ENCODE results near the gene GRAMD1C.

The GRAMD1C gene

GRCh38 chr3:113966172-113966571 lies 127.6 kb downstream of the GRAMD1C start:
- TF ChIP-seq CTCF (IDR thresholded peaks at IDR 0.05; ENCODE audit: low read depth, low read length, missing control alignments), result no peak
- no peak for DNase-seq (ENCODE audit: low read depth)
- no peak overlapping the region for H3K4me3 ChIP-seq (ENCODE audit: low read depth, low read length)

- H3K4me3 ChIP-seq (ENCODE audit: low read depth, low read length), result no peak overlapping the region
- DNase-seq (ENCODE audit: low read depth), result no peak
- no peak for TF ChIP-seq CTCF (IDR thresholded peaks at IDR 0.05; ENCODE audit: low read depth, low read length, missing control alignments)
These were observed 130.4 kb downstream of the GRAMD1C start for GRCh38 chr3:113968986-113969385.

GRCh38 chr3:113977822-113978221 lies 139.2 kb downstream of the GRAMD1C start:
- DNase-seq (ENCODE audit: low read depth), result no peak
- TF ChIP-seq CTCF (IDR thresholded peaks at IDR 0.05; ENCODE audit: low read depth, low read length, missing control alignments), result no peak
- H3K4me3 ChIP-seq (ENCODE audit: low read depth, low read length), result no peak overlapping the region

- TF ChIP-seq CTCF (IDR thresholded peaks at IDR 0.05; ENCODE audit: low read depth, low read length, missing control alignments), result no peak
- no peak overlapping the region for H3K4me3 ChIP-seq (ENCODE audit: low read depth, low read length)
- no peak for DNase-seq (ENCODE audit: low read depth)
These were observed 141.3 kb downstream of the GRAMD1C start for GRCh38 chr3:113979916-113980315.

- H3K4me3 ChIP-seq (ENCODE audit: low read depth, low read length), result no peak overlapping the region
- no peak for TF ChIP-seq CTCF (IDR thresholded peaks at IDR 0.05; ENCODE audit: low read depth, low read length, missing control alignments)
- DNase-seq (ENCODE audit: low read depth), result no peak
These were observed 143.2 kb downstream of the GRAMD1C start for GRCh38 chr3:113981803-113982202.

GRCh38 chr3:113983544-113983943 lies 145.0 kb downstream of the GRAMD1C start:
- no peak for DNase-seq (ENCODE audit: low read depth)
- TF ChIP-seq CTCF (IDR thresholded peaks at IDR 0.05; ENCODE audit: low read depth, low read length, missing control alignments), result no peak
- H3K4me3 ChIP-seq (ENCODE audit: low read depth, low read length), result no peak overlapping the region

GRCh38 chr3:113985541-113985940 lies 147.0 kb downstream of the GRAMD1C start:
- DNase-seq (ENCODE audit: low read depth), result no peak
- H3K4me3 ChIP-seq (ENCODE audit: low read depth, low read length), result no peak overlapping the region

More at GRCh38 chr3:113985541-113985940, 147.0 kb downstream of the GRAMD1C start:
- TF ChIP-seq CTCF (IDR thresholded peaks at IDR 0.05; ENCODE audit: low read depth, low read length, missing control alignments), result no peak

Data from GM12864 (cell line).